Measurements from ENCODE around the gene LMBRD1.

The LMBRD1 gene

DNA sequence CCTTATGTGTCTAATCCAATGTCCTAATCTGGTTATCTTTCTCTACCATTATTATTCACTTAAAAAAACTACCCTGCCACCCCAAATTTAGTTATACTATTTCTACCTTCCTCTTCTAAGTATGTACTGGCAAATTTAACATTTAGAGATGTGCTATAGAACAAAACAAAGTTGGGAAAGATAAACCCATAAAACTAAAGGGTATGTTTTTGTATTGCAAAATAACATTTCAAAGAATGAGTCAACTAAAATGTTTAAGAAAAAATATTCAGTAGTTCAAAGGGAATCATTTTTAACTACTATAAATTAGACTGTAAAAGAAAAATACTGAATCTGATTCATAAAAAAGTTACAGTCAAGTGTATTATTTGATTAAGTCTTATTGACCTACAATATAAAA is 103.0 kb downstream of the LMBRD1 start:
- no peak overlapping the region for H3K27ac ChIP-seq (ENCODE audit: extremely low read depth, low read depth, low read length)
- POLR2A ChIA-PET, result no interaction called here

DNA sequence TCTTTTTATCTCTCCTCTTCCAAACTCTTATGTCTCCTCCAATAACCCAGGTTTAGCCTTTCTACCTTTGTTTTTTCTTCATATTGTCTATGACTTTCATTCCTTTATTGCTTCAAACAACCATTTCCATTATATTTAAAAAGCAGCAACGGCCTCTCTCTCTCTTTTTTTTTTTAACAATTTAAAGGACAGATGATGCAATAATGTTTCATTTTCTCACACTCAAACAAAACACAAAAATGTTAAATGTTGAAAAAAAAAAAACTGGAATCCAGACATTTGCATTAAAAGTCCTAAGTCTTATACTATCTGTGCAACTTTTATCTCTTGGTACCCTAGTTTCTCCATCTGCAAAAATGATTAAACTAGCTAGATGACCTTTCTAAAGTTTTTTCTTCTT is 105.8 kb downstream of the LMBRD1 start:
- Histone ChIP-seq H3K36me3 (ENCODE audit: control insufficient read depth in 2 of 2, insufficient read depth in 1 of 2, low read length in 2 of 2) (no peaks in the 10 kb centered on the region), H3K4me3 (ENCODE audit: low read depth, low read length) (no peak overlapping the region), H3K4me1 (ENCODE audit: control insufficient read depth, insufficient read depth, low read length) (peaks cover 4% of the 10 kb centered on the region), H3K27ac (ENCODE audit: extremely low read depth, low read depth, low read length) (no peak overlapping the region), H3K9me3 (ENCODE audit: control insufficient read depth, insufficient read depth, low read depth, low read length) (no peaks in the 10 kb centered on the region)
- CTCF ChIA-PET, result no interaction called here
- POLR2A ChIA-PET, result no interaction called here
- TF ChIP-seq ZNF175 (tag by site-specific recombination; IDR thresholded peaks at IDR 0.05) (no peak), ZNF155 (tag by site-specific recombination; IDR thresholded peaks at IDR 0.05) (no peak), ZNF513 (tag by site-specific recombination; IDR thresholded peaks at IDR 0.05) (no peak), MYNN (tag by site-specific recombination; IDR thresholded peaks at IDR 0.05; ENCODE audit: borderline replicate concordance) (no peak), ZNF169 (tag by site-specific recombination; IDR thresholded peaks at IDR 0.05) (no peak), REST (tag by site-specific recombination; IDR thresholded peaks at IDR 0.05) (no peak), ZNF621 (tag by site-specific recombination; IDR thresholded peaks at IDR 0.05) (no peak), ZNF560 (tag by site-specific recombination; IDR thresholded peaks at IDR 0.05; ENCODE audit: borderline replicate concordance) (no peak), ZNF366 (tag by site-specific recombination; conservative IDR thresholded peaks at IDR 0.05) (no peak)

More for the DNA sequence above, 103.0 kb downstream of the LMBRD1 start:
- peaks cover 3% of the 10 kb centered on the region for H3K4me1 ChIP-seq (ENCODE audit: control insufficient read depth, insufficient read depth, low read length)
- CTCF ChIA-PET, result no interaction called here
- no peak for TF ChIP-seq ZNF837 (tag by site-specific recombination; IDR thresholded peaks at IDR 0.05)
- TF ChIP-seq TSHZ1 (tag by site-specific recombination; IDR thresholded peaks at IDR 0.05; ENCODE audit: borderline replicate concordance), result no peak
- no peak for TF ChIP-seq PATZ1 (tag by site-specific recombination; IDR thresholded peaks at IDR 0.05)
- no peak for TF ChIP-seq ZNF391 (tag by site-specific recombination; IDR thresholded peaks at IDR 0.05; ENCODE audit: borderline replicate concordance, low read depth)
- TF ChIP-seq ZNF701 (tag by site-specific recombination; IDR thresholded peaks at IDR 0.05), result no peak
- TF ChIP-seq ZFP37 (tag by site-specific recombination; IDR thresholded peaks at IDR 0.05), result no peak
- TF ChIP-seq ZNF658 (tag by site-specific recombination; IDR thresholded peaks at IDR 0.05), result no peak
- TF ChIP-seq ZNF704 (tag by site-specific recombination; IDR thresholded peaks at IDR 0.05), result no peak
- no peak for TF ChIP-seq HOXA7 (CRISPR knock-in tag; IDR thresholded peaks at IDR 0.05; ENCODE audit: borderline replicate concordance)
- TF ChIP-seq ZNF610 (tag by site-specific recombination; IDR thresholded peaks at IDR 0.05; ENCODE audit: borderline replicate concordance), result no peak
- TF ChIP-seq ZNF350 (tag by site-specific recombination; IDR thresholded peaks at IDR 0.05), result no peak
- TF ChIP-seq ZFHX2 (tag by site-specific recombination; conservative IDR thresholded peaks at IDR 0.05), result no peak
- no peak for TF ChIP-seq ZNF366 (tag by site-specific recombination; conservative IDR thresholded peaks at IDR 0.05)
- H3K9me3 ChIP-seq (ENCODE audit: control insufficient read depth, insufficient read depth, low read depth, low read length), result no peaks in the 10 kb centered on the region
- H3K4me3 ChIP-seq (ENCODE audit: low read depth, low read length), result no peak overlapping the region
- H3K36me3 ChIP-seq (ENCODE audit: control insufficient read depth in 2 of 2, insufficient read depth in 1 of 2, low read length in 2 of 2), result peaks cover 0 to 7% of the 10 kb centered on the region in 2 experiments; a peak in 1 of 3 replicates
